SK-N-SH treated with all-trans-retinoic acid at 6 μM for 48 hours (cell line): ENCODE results near the gene JCAD.

Experiments
- ATAC-seq: fragments of 200-7000 bp; cut with Tn5 transposase; 3 replicates; pipeline ENCODE4 v1.9.1; 2020; ENCODE audit warnings: mild to moderate bottlenecking, moderate library complexity
- ARNTL ChIP-seq: fragments of 450-650 bp; formaldehyde crosslinking; IDR thresholded peaks from 2 replicates; pipeline ENCODE4 v1.5.0; 2020; ENCODE audit warnings: low read depth, mild to moderate bottlenecking, moderate library complexity, borderline replicate concordance
- BACH2 ChIP-seq: fragments of 250-450 bp; sonication (Bioruptor Pico); IDR thresholded peaks from 2 replicates; pipeline ENCODE4 v1.9.0; 2021; ENCODE audit warnings: mild to moderate bottlenecking, borderline replicate concordance
- CSDC2 ChIP-seq: fragments of 250-450 bp; sonication (Bioruptor Pico); IDR thresholded peaks from 2 replicates; pipeline ENCODE4 v1.5.0; 2020; ENCODE audit warnings: mild to moderate bottlenecking, moderate library complexity
- ESRRG ChIP-seq: fragments of 250-450 bp; sonication (Bioruptor Pico); IDR thresholded peaks from 2 replicates; pipeline ENCODE4 v1.6.1; 2021; ENCODE audit warnings: mild to moderate bottlenecking
- GLIS3 ChIP-seq: fragments of 250-450 bp; sonication (Bioruptor Pico); IDR thresholded peaks from 2 replicates; pipeline ENCODE4 v1.5.0; 2020; ENCODE audit warnings: mild to moderate bottlenecking, moderate library complexity
- ISL1 ChIP-seq: fragments of 250-450 bp; sonication (Bioruptor Pico); IDR thresholded peaks from 2 replicates; pipeline ENCODE4 v2.1.2; 2022; ENCODE audit warnings: mild to moderate bottlenecking, moderate library complexity
- OSR1 ChIP-seq: fragments of 250-450 bp; sonication (Bioruptor Pico); IDR thresholded peaks from 2 replicates; pipeline ENCODE4 v1.8.0; 2022; ENCODE audit warnings: moderate library complexity, mild to moderate bottlenecking, inconsistent platforms
- PATZ1 ChIP-seq: fragments of 250-450 bp; sonication (Bioruptor Pico); IDR thresholded peaks from 2 replicates; pipeline ENCODE4 v1.8.0; 2020; ENCODE audit warnings: mild to moderate bottlenecking, moderate library complexity, borderline replicate concordance
- POU6F1 ChIP-seq: fragments of 250-450 bp; sonication (Bioruptor Pico); IDR thresholded peaks from 2 replicates; pipeline ENCODE4 v1.8.0; 2021; ENCODE audit warnings: low read depth, mild to moderate bottlenecking, moderate library complexity, borderline replicate concordance
- PPARA ChIP-seq: fragments of 250-450 bp; sonication (Bioruptor Pico); IDR thresholded peaks from 2 replicates; pipeline ENCODE4 v1.5.0; 2020; ENCODE audit warnings: mild to moderate bottlenecking, borderline replicate concordance
- SNAI2 ChIP-seq: fragments of 250-450 bp; sonication (Bioruptor Pico); IDR thresholded peaks from 2 replicates; pipeline ENCODE4 v1.5.0; 2020; ENCODE audit warnings: mild to moderate bottlenecking, moderate library complexity
- TOX ChIP-seq: fragments of 250-450 bp; sonication (Bioruptor Pico); IDR thresholded peaks from 2 replicates; pipeline ENCODE4 v1.8.0; 2021; ENCODE audit warnings: mild to moderate bottlenecking, moderate library complexity, borderline replicate concordance
- ZC3H10 ChIP-seq: fragments of 250-450 bp; sonication (Bioruptor Pico); IDR thresholded peaks from 2 replicates; pipeline ENCODE4 v1.5.1; 2021; ENCODE audit warnings: mild to moderate bottlenecking, moderate library complexity
- ZFP30 ChIP-seq: fragments of 450-650 bp; formaldehyde crosslinking; IDR thresholded peaks from 2 replicates; pipeline ENCODE4 v1.5.0; 2022; ENCODE audit warnings: mild to moderate bottlenecking, moderate library complexity
- ZNF565 ChIP-seq: fragments of 450-650 bp; formaldehyde crosslinking; conservative IDR thresholded peaks from 2 replicates; pipeline ENCODE4 v1.5.0; 2020; ENCODE audit warnings: low read depth, mild to moderate bottlenecking, moderate library complexity
- ZNF70 ChIP-seq: fragments of 450-650 bp; formaldehyde crosslinking; IDR thresholded peaks from 2 replicates; pipeline ENCODE4 v1.5.0; 2020; ENCODE audit warnings: mild to moderate bottlenecking, moderate library complexity
- ZNF8 ChIP-seq: fragments of 450-650 bp; formaldehyde crosslinking; IDR thresholded peaks from 2 replicates; pipeline ENCODE4 v1.5.0; 2020; ENCODE audit warnings: mild to moderate bottlenecking, moderate library complexity
- TF ChIP-seq, protein P1 (sequence below): fragments of 250-450 bp; sonication (Bioruptor Pico); IDR thresholded peaks from 2 replicates; pipeline ENCODE4 v1.5.1; 2021; ENCODE audit warnings: mild to moderate bottlenecking, moderate library complexity
- TF ChIP-seq, protein P2 (sequence below): fragments of 250-450 bp; sonication (Bioruptor Pico); IDR thresholded peaks from 2 replicates; pipeline ENCODE4 v1.5.1; 2020; ENCODE audit warnings: low read depth, mild to moderate bottlenecking, moderate library complexity

The JCAD gene

DNA sequence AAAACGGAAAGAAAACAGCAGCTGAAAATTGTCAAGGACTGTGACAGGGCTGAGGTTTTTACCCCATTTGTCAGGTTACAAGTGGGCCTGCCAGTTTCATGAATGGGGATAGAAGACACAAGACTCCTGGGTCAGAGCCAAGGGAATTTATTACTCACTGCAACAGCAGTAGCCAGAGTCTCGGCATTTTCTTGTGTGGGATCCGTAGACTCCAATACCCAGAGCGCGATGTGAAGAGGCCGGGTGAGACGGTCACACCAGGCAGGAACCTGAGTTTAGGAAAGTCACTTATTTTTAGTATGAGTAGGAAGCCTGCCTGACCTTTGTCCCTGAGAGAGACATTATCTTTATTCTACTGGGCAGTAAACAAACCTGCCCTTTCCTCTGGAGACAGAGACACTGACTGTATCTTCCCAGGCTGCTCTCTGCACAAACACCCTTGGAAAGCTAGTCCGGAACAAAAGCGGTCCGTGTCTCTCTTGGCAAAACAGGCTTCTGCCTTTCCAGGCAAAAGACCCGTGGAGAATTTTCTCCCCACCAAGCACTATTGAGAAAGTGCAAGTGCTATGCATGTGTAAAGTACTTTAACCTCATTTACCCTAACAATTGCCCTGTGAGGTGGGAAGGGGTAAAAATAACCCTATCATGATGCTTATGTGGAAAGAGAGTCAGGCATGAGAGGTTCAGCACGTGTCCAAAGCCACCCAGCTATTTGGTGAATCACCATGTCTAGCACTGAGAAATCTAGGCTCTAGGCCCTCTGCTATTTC lies 58.4 kb downstream of the JCAD start:
- TF ChIP-seq ZNF8 (no peak), ISL1 (CRISPR knock-in tag) (no peak), GLIS3 (CRISPR knock-in tag) (no peak), POU6F1 (no peak)
- ATAC-seq: peak; percentile 70

DNA sequence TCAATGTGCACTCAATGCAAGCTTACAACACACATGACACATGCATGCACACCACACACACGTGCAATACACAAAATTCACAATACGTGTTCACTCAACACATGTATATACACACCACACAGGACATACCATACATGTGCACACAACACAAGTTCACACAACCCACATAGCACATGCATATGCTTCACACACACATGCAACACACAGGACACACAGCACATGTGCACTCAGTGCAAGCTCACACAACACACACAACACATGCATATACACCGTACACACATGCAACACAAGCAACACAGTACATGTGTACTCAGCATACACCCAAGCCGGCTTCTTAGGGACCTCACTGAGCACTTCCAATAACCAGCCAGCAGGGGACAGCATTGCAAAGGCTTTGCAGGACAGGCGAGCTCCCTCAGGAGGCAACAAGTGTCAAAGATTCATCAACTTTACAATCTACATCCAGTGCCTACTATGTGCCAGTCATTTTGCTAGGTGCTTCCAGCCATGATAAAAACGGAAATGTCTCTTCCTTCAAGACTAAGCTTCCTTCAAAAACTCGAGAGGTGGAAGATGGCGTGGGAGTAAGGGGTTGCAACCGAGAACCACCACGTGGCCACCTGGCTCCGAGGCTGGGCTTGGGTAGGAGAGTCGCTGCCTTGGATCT lies 61.1 kb downstream of the JCAD start:
- no peak for TF ChIP-seq ZNF70 (CRISPR knock-in tag)
- no peak for TF ChIP-seq ZNF565 (CRISPR knock-in tag)
- ATAC-seq: peak; percentile 71

DNA sequence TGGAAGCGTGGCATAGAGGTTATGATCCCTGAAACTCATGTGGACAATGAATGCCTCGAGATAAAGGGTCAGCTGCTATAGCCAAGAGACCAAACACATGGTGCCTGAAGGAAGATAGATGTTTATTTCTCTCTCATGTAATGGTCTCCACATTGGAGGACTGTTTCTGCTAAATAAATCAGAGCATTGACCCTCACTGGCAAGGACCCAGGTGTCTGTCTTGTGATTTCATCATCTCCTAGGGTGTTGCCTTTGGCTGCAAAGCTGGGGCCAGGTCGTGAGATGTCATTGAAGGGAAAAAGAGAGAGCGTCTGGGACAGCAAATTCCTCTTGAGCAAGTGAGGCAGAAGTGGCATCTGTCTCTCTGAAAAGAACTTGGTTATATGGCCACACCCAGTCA lies 64.6 kb downstream of the JCAD start:
- ATAC-seq: no peak
- TF ChIP-seq PATZ1 (CRISPR knock-in tag): no peak
- TF ChIP-seq OSR1: no peak
- TF ChIP-seq ZNF70 (CRISPR knock-in tag): no peak
- TF ChIP-seq SNAI2 (CRISPR knock-in tag): no peak
- no peak for TF ChIP-seq ZNF565 (CRISPR knock-in tag)
- no peak for TF ChIP-seq ZFP30 (CRISPR knock-in tag)
- no peak for TF ChIP-seq ISL1 (CRISPR knock-in tag)
- TF ChIP-seq, protein P1, sequence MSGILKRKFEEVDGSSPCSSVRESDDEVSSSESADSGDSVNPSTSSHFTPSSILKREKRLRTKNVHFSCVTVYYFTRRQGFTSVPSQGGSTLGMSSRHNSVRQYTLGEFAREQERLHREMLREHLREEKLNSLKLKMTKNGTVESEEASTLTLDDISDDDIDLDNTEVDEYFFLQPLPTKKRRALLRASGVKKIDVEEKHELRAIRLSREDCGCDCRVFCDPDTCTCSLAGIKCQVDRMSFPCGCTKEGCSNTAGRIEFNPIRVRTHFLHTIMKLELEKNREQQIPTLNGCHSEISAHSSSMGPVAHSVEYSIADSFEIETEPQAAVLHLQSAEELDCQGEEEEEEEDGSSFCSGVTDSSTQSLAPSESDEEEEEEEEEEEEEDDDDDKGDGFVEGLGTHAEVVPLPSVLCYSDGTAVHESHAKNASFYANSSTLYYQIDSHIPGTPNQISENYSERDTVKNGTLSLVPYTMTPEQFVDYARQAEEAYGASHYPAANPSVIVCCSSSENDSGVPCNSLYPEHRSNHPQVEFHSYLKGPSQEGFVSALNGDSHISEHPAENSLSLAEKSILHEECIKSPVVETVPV: no peak
- no peak for TF ChIP-seq BACH2 (CRISPR knock-in tag)
- no peak for TF ChIP-seq POU6F1
- TF ChIP-seq, protein P2, sequence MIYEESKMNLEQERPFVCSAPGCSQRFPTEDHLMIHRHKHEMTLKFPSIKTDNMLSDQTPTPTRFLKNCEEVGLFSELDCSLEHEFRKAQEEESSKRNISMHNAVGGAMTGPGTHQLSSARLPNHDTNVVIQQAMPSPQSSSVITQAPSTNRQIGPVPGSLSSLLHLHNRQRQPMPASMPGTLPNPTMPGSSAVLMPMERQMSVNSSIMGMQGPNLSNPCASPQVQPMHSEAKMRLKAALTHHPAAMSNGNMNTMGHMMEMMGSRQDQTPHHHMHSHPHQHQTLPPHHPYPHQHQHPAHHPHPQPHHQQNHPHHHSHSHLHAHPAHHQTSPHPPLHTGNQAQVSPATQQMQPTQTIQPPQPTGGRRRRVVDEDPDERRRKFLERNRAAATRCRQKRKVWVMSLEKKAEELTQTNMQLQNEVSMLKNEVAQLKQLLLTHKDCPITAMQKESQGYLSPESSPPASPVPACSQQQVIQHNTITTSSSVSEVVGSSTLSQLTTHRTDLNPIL (CRISPR knock-in tag): no peak
- TF ChIP-seq PPARA: no peak
- no peak for TF ChIP-seq ESRRG (CRISPR knock-in tag)
- no peak for TF ChIP-seq CSDC2 (CRISPR knock-in tag)

GRCh38 chr10:29993319-29993915 lies 66.0 kb downstream of the JCAD start:
- no peak for ATAC-seq
- TF ChIP-seq ARNTL (CRISPR knock-in tag): no peak
- TF ChIP-seq CSDC2 (CRISPR knock-in tag): no peak
- no peak for TF ChIP-seq TOX (CRISPR knock-in tag)
- TF ChIP-seq SNAI2 (CRISPR knock-in tag): no peak
- no peak for TF ChIP-seq ESRRG (CRISPR knock-in tag)
- no peak for TF ChIP-seq ZC3H10 (CRISPR knock-in tag)
- no peak for TF ChIP-seq ZNF565 (CRISPR knock-in tag)
- TF ChIP-seq, protein P2 (CRISPR knock-in tag): no peak
- TF ChIP-seq PPARA: no peak
- TF ChIP-seq ISL1 (CRISPR knock-in tag): no peak
